Activated naive CD8-positive, alpha-beta T cell treated with anti-CD3 and anti-CD28 coated beads, Interleukin-2, amount 50 U/mL, for 24 hours (primary cell): Measurements from ENCODE around the gene TMEM134.

ENCODE experiments used
- ATAC-seq: fragments of 150-1000 bp; cut with Tn5 transposase; one replicate; pipeline ENCODE4 v1.10.0; 2021
- DNase-seq: peaks from one replicate; pipeline ENCODE4 v3.0.0; 2021
- H3K27ac Mint-ChIP-seq: one replicate; pipeline ENCODE4 v1.8.0; 2021; ENCODE audit warnings: mild to moderate bottlenecking, mixed read lengths
- H3K27me3 Mint-ChIP-seq: one replicate; pipeline ENCODE4 v1.8.0; 2021; ENCODE audit warnings: mixed read lengths
- H3K36me3 Mint-ChIP-seq: one replicate; pipeline ENCODE4 v1.8.0; 2021; ENCODE audit warnings: low read depth, mixed read lengths
- H3K4me1 Mint-ChIP-seq: one replicate; pipeline ENCODE4 v1.8.0; 2021; ENCODE audit warnings: mixed read lengths
- H3K4me3 Mint-ChIP-seq: one replicate; pipeline ENCODE4 v1.8.0; 2021; ENCODE audit warnings: mild to moderate bottlenecking, moderate library complexity, mixed read lengths
- H3K9me3 Mint-ChIP-seq: one replicate; pipeline ENCODE4 v1.8.0; 2021; ENCODE audit warnings: mixed read lengths

The TMEM134 gene

DNA sequence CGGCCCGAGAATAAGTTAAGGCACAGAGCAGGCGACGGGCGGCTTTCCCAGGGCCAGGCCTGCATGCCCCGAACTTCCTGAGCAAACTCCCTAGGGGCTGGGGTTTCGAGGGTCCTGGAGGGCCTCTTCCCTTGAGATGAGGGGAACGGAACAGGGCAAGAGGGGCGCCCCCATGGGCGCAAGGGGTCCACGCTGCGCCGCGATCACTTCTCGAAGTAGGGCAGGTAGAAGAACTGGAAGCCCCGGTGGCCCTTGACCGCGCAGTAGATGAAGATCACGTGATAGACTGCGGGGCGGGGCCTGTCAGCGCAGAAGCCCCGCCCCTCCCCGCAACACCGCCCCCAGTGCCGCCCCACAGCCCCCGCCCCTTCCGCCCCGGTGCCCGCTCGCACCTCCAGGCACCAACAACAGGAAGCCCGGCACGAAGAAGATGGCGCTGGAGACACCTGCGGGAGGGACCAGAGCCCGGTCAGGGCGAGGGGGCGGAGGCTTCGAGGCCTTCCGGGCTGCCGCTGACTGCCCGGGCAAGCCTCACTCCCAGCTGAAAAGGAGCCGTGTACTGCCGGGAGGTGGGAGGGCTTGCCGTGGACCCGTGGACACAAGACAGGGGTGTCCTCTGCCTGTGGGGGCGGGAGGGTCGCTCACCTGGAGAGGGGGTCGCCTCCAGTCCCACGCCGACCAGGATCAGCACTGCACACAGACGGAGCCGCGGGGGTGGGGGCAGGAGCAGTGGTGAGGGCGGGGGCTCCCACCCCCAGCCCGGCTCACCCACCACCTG lies 4.5 kb downstream of the TMEM134 start:
- no peaks in the 10 kb centered on the region for H3K36me3 Mint-ChIP-seq
- peak overlapping the region; percentile 82 for H3K27ac Mint-ChIP-seq
- peaks cover 41% of the 10 kb centered on the region for H3K4me1 Mint-ChIP-seq
- DNase-seq (peak; percentile 94), ATAC-seq (peak; percentile 77)
- H3K4me3 Mint-ChIP-seq, result peak overlapping the region; percentile 84
- no peaks in the 10 kb centered on the region for H3K27me3 Mint-ChIP-seq
- no peaks in the 10 kb centered on the region for H3K9me3 Mint-ChIP-seq

DNA sequence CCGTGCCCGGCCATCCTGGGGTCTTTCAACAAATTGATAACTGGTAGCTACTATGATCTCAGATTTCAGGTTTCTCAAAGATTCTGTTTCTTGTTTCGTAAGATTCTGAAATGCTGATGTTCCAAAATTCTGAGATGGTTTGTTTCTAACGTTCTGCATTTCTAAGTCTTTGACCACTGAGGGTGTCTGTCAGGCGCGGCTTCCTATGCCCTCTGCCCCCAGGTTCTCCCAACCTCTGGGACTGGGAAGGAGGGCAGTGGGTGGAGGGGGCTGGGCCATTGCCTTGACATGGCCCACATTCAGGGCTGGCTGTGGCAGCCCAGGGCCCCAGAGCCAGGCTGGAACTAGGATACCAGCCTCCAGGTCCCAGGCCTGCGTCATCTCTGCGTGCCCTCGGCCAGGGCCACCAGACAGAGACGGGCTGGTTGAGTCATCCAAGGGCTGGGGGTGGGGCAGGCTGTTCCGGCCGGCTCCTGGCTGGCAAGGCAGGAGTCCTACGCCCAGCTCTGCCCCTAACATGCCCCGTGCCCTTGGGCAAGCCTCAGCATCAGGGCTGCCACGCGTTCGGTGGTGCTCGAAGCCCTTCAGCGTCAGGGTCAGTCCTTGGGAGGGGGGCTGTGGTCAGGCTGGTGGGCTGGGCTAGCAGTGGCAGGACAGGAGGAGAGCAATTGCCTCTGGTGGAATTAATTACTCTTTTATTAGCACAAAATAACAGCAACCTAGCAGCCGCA lies 5.2 kb downstream of the TMEM134 start:
- peak overlapping the region; percentile 82 for H3K27ac Mint-ChIP-seq
- no peak for DNase-seq
- H3K4me3 Mint-ChIP-seq, result peak overlapping the region; percentile 84
- H3K36me3 Mint-ChIP-seq, result no peaks in the 10 kb centered on the region
- H3K4me1 Mint-ChIP-seq, result peaks cover 37% of the 10 kb centered on the region
- no peak for ATAC-seq
- no peaks in the 10 kb centered on the region for H3K9me3 Mint-ChIP-seq
- no peaks in the 10 kb centered on the region for H3K27me3 Mint-ChIP-seq

DNA sequence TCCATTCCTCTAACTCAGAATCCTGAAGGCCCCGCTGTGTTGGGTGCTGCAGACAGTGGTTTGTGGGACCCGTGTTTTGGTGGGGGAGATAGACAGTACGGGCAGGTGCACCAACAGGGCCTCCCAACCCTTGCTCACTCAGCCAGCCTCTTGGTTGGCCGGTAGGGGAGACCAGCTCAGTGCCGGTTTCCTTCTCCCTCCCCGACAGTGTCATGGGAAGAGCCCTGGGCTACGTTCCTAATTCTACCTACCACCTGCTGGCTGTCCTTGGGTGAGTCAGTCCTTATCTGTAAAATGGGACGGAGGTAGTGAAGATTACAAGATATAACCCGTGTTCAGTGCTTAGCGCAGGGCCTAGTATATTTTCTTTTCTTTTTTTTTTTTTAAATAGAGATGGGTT lies 5.9 kb downstream of the TMEM134 start:
- no peak overlapping the region for H3K27ac Mint-ChIP-seq
- peaks cover 34% of the 10 kb centered on the region for H3K4me1 Mint-ChIP-seq
- H3K9me3 Mint-ChIP-seq, result no peaks in the 10 kb centered on the region
- DNase-seq, result no peak
- H3K27me3 Mint-ChIP-seq, result no peaks in the 10 kb centered on the region
- ATAC-seq, result no peak
- no peak overlapping the region for H3K4me3 Mint-ChIP-seq
- no peaks in the 10 kb centered on the region for H3K36me3 Mint-ChIP-seq

DNA sequence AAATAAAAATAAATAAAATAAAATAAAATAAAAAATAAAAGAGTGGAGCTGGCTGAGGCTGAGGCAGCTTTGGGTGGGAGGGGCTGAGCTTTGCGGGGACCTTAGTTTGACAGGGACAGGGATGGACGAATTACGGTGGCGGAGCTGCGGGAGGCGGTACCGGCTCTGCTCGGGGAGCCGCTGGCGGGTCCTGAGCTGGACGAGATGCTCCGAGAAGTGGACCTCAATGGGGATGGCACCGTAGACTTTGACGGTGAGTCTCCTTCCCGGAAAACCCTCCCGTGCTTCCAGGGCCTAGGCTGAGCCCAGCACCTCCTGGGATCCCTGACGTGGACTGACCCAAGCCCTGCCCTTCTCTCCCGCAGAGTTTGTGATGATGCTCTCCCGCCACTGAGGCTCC lies 10.8 kb downstream of the TMEM134 start:
- Mint-ChIP-seq H3K4me1 (peaks cover 13% of the 10 kb centered on the region), H3K36me3 (no peaks in the 10 kb centered on the region), H3K27ac (no peak overlapping the region), H3K9me3 (no peaks in the 10 kb centered on the region), H3K27me3 (no peaks in the 10 kb centered on the region), H3K4me3 (no peak overlapping the region)
- DNase-seq, result no peak
- no peak for ATAC-seq

DNA sequence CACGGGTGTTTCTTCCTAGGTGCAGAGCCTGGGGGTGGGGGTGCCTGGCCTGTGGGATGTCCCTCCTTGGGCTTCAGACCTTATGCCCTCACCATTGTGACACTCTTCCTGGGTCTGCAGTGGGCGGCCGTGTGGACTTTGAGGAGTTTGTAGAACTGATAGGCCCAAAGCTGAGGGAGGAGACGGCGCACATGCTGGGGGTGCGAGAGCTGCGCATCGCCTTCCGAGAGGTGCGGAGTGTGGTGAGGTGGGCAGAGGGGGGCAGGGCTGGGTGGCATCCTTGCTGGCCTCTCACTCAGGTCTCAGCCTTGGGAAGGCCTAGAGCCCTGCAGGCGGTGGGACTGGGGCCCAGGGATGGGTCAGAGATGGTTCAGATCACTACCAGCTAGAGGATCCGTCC lies 11.6 kb downstream of the TMEM134 start:
- ATAC-seq (no peak), DNase-seq (no peak)
- H3K27me3 Mint-ChIP-seq, result no peaks in the 10 kb centered on the region
- no peak overlapping the region for H3K4me3 Mint-ChIP-seq
- H3K27ac Mint-ChIP-seq, result no peak overlapping the region
- H3K4me1 Mint-ChIP-seq, result peaks cover 9% of the 10 kb centered on the region
- no peaks in the 10 kb centered on the region for H3K36me3 Mint-ChIP-seq
- no peaks in the 10 kb centered on the region for H3K9me3 Mint-ChIP-seq

DNA sequence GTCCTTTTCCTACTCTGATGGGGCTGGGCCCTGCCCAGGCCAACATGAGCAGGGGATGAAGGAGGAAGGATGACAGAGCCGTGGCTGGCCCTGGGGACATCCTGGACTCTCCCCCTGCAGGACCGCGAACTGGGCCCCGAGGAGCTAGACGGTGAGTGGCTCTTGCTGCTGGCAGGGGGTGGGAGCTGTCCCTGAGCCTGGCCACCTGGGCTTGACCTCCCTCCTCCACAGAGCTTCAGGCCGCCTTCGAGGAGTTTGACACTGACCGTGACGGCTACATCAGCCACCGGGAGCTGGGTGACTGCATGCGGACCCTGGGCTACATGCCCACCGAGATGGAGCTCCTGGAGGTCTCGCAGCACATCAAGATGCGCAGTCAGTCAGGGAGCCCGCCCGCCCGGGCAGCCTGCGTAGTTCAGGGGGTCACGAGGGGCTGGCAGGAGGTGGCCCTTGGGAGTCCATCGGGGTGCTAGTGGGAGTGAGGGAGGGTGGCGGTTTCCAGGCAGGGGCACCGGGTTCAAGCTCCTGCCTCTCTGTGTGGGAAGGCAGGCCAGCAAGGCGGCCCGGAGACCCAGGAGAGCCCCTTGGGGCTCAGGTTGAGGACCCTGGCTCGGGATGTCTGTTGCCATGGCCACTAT lies 12.9 kb downstream of the TMEM134 start:
- Mint-ChIP-seq H3K4me3 (no peak overlapping the region), H3K27me3 (no peaks in the 10 kb centered on the region), H3K9me3 (no peaks in the 10 kb centered on the region), H3K4me1 (peaks cover 12% of the 10 kb centered on the region), H3K36me3 (no peaks in the 10 kb centered on the region), H3K27ac (no peak overlapping the region)
- ATAC-seq (no peak), DNase-seq (no peak)

DNA sequence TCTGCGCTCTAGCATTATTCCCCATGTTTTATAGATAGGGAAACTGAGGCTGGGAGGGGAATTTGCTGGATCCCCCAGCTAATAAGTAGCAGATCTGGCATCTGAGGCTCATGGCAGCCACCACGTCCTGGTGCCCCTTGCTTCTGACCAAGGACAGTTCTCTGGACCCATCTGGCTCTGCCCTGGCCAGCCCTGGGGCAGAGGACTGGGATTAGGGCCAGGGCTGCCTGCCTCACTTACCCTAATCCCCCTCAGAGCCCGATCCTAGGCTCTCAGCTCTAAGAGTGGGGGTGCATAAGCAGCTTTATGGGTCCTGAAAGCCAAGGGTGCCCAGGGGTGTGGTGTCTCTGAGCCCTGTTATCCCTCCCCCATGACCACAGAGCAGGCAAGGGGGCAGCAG lies 14.0 kb downstream of the TMEM134 start, which contains the start of gene CABP4:
Gene CABP4, plus strand, starts transcription at position 301 of the 400 bp plus-strand sequence. Its CDS starts 70 bp downstream, at position 371.
- Mint-ChIP-seq H3K27me3 (no peaks in the 10 kb centered on the region), H3K27ac (no peak within 1 kb of the TSS), H3K9me3 (no peaks in the 10 kb centered on the region), H3K4me3 (no peak within 1 kb of the TSS), H3K4me1 (peaks cover 8% of the 10 kb centered on the region), H3K36me3 (no peaks in the 10 kb centered on the region)
- ATAC-seq, result no peak
- DNase-seq, result no peak

DNA sequence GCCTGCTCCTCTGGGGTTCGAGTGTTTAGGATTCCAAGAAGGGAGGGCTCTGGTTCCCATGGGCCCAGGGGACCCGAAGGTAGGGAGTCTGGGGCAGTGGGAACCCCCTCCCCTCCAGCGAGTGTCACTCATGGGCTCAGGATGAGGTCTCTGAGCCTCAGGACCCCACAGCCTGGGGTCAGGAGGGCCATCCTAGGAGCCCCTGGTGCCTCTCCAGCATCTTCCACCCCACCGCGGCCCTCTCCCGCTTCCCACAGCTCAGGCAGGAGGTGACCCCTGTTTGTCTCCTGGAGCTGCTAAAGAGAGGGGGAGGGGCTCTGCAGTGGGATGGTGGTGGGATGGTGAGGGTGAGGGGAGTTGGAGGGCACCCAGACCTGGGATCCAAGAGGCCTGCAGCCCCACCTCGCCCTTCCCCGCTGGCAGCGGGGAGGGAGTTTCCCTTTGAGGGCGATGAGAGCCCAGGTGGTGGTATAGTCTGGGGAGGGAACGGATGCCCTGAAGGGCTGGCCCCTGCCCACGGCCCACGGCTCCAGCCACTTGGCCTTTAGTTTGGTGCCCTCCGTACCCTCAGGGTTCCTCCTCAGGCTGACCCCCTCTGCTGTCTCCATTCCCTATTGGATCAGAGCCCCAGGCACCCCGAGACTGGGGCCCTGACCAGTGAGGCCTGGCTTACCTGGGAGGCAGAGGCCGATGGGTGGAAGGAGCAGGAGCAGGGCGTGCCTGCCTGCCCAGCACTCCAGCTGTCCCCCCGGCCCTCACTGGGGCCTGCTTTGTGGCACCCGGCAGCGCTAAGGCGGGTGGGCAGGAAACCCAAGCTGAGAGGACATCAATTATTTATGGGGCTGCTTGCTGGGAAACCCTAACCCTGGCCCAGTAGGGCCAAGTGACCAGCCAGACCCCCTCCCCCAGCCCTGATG lies 15.0 kb downstream of the TMEM134 start:
- H3K4me1 Mint-ChIP-seq, result peaks cover 12% of the 10 kb centered on the region
- ATAC-seq (no peak), DNase-seq (no peak)
- H3K27ac Mint-ChIP-seq, result no peak overlapping the region
- H3K4me3 Mint-ChIP-seq, result no peak overlapping the region
- H3K9me3 Mint-ChIP-seq, result no peaks in the 10 kb centered on the region
- no peaks in the 10 kb centered on the region for H3K36me3 Mint-ChIP-seq
- H3K27me3 Mint-ChIP-seq, result no peaks in the 10 kb centered on the region

DNA sequence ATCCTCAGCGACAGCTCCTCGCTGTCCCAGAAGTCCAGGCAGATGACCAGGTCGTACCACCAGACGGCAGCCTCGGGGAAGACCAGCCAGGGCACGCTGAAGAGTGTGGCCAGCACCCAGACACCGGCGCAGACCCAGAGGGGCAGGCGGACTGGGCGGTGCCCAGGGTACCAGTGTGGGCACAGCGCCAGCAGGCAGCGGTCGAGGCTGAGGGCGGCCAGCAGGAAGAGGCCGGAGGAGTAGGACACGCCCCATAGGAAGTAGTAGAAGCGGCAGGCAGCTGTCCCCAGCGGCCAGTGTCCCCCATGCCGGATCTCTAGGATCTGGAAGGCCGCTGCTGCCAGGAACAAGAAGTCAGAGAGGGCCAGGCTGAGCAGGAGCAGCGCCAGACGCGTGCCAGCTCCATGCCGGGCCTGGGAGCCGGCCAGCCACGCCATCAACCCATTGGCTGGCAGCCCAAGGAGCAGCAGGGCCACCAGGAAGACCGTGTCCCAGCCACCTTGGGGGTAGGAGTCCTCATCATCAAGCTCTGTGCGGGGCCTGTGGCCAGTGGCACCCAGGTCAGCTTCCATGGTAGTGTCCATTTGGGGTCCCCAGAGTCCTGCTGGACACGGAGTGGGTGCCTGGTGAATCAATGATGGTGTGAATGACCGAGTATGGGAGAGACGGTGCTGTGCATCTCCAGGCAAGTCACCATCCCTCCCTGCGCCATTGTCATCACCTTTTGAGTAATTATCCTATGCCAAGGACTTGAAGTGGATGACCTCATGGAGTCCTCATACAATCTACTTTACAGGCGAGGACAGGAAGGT lies 16.7 kb downstream of the TMEM134 start, which contains the start of gene GPR152:
Gene GPR152, minus strand, starts transcription at position 589 of the 812 bp plus-strand sequence. Its CDS starts 5 bp downstream, at position 584.
- H3K27ac Mint-ChIP-seq, result no peak within 1 kb of the TSS
- DNase-seq (no peak), ATAC-seq (no peak)
- peaks cover 19% of the 10 kb centered on the region for H3K4me1 Mint-ChIP-seq
- H3K4me3 Mint-ChIP-seq, result no peak within 1 kb of the TSS
- no peaks in the 10 kb centered on the region for H3K9me3 Mint-ChIP-seq
- no peaks in the 10 kb centered on the region for H3K27me3 Mint-ChIP-seq
- H3K36me3 Mint-ChIP-seq, result no peaks in the 10 kb centered on the region

DNA sequence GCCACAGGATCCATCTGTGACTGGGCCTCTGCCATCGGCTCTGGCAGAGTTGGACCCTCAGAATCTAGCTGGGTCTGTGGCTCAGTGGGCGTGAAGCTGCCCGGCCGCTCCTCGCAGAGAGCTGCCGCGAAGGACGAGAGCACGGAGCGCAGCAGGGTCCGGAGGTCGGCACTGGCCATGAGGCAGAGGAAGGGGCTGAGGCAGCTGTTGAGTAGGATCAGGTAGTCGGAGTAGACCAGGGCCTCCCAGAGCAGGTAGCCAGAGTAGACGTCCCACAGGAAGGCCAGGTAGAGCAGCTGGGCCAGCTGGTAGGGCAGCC lies 17.4 kb downstream of the TMEM134 start:
- no peak overlapping the region for H3K4me3 Mint-ChIP-seq
- H3K27ac Mint-ChIP-seq, result no peak overlapping the region
- H3K9me3 Mint-ChIP-seq, result no peaks in the 10 kb centered on the region
- DNase-seq (no peak), ATAC-seq (no peak)
- H3K36me3 Mint-ChIP-seq, result no peaks in the 10 kb centered on the region
- no peaks in the 10 kb centered on the region for H3K27me3 Mint-ChIP-seq
- peaks cover 22% of the 10 kb centered on the region for H3K4me1 Mint-ChIP-seq

DNA sequence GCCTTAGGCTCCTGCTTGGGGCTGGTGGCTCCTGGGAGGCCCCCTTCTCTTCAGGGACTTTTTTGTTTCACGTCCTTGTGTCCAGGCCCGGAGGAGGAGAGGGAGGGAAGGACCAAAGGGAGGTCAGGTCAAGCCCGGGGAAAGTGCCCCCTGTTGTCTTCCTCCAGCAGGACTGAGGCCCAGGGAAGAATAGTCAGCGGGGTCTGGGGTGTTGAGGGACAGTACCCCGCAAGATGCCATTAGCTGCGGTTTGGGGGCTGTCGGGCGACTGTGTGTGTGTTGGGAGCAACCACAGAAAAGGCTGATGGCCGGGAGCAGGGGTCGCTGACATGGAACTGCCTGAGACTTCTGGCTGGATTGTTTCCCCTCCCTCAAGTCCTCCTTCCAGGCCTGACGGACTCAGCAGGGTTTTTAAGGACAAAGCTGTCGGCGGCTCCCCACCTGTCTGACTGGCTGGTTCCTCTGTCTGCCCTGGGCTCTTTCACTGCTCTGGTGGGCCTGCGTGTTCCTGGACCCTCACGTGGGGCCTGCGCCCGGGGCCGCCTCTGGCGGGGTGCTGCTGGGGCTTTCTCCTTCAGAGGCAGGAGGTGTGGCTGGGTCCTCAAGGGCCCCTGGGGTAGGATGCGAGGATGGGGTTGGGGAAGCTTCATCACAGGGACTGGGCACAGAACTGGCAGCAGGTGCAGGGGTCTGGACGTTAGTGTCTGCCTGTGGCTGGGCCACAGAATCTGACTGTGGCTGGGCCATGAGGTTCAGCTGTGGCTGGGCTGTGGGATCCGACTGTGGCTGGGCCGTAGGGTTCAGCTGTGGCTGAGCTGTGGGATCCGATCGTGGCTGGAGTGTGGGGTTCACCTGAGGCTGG lies 18.0 kb downstream of the TMEM134 start:
- ATAC-seq (no peak), DNase-seq (no peak)
- no peak overlapping the region for H3K4me3 Mint-ChIP-seq
- no peaks in the 10 kb centered on the region for H3K9me3 Mint-ChIP-seq
- H3K27ac Mint-ChIP-seq, result no peak overlapping the region
- H3K36me3 Mint-ChIP-seq, result no peaks in the 10 kb centered on the region
- H3K4me1 Mint-ChIP-seq, result peaks cover 26% of the 10 kb centered on the region
- no peaks in the 10 kb centered on the region for H3K27me3 Mint-ChIP-seq

DNA sequence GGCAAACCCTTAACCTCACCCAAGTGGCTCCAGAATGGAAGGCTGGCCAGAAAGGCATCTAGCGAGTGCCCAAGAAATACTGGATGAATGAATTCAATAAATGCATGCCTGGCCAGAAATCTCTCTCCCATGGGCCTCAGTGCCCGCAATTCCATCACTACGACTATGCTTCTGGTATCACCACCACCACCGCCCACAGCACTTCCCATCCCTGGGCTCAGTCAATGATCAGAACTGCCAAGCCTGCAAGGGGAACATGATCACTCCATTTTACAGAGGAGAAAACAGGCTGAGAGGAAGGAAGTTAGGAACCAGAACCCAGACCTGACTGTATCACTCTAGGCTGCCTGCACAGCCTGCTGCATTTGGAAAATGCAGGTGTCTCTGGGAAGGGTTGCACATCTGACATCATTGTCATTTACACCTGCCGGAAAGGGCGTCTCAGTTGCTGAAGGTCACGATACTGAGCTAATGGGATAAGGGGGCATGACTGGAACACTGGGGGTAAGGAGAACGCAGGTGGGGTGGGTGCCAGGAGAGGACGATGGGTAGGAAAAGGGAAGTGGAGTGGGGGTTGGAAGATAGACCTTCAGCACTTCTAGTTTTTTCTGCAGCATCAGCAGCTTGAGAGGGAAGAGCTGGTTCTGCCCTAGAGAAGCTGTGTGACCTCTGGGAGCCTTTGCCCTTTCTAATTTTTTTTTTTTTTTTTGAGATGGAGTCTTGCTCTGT lies 19.8 kb downstream of the TMEM134 start:
- H3K4me3 Mint-ChIP-seq, result no peak overlapping the region
- no peak for DNase-seq
- H3K4me1 Mint-ChIP-seq, result peaks cover 43% of the 10 kb centered on the region
- no peaks in the 10 kb centered on the region for H3K36me3 Mint-ChIP-seq
- no peak overlapping the region for H3K27ac Mint-ChIP-seq
- H3K27me3 Mint-ChIP-seq, result no peaks in the 10 kb centered on the region
- no peaks in the 10 kb centered on the region for H3K9me3 Mint-ChIP-seq
- ATAC-seq, result no peak
